Astrocyte (in vitro differentiated cells and primary cell): ENCODE data around the gene CCDC175. TPM values are rescaled to one million over a fixed set of nuclear protein-coding genes. Genes with fewer than 3 reads are reported as not detected.

ENCODE experiments used
- DNase-seq: peaks from one replicate; pipeline ENCODE4 v3.0.0-alpha.2; 2010; ENCODE audit warnings: low read depth
- FAIRE-seq: peaks from 2 replicates; lab custom pipeline; 2011; peaks lifted over from hg19 to GRCh38; lab: Jason Lieb, UNC
- H2AFZ ChIP-seq: 2 replicates; pipeline ENCODE4 v1.6.0; 2012; ENCODE audit warnings: low read depth, low read length, inconsistent platforms
- H3K27ac ChIP-seq: 2 replicates; pipeline ENCODE4 v1.5.1; 2011; ENCODE audit warnings: low read depth, low read length, inconsistent platforms
- H3K27me3 ChIP-seq: 2 replicates; pipeline ENCODE4 v1.6.0; 2011; ENCODE audit warnings: low read length, inconsistent platforms; ENCODE audit not compliant: insufficient read depth
- H3K36me3 ChIP-seq: 2 replicates; pipeline ENCODE4 v1.5.1; 2011; ENCODE audit warnings: low read length, inconsistent platforms; ENCODE audit not compliant: insufficient read depth
- H3K4me1 ChIP-seq: 2 replicates; pipeline ENCODE4 v1.5.1; 2011; ENCODE audit warnings: low read length, inconsistent platforms; ENCODE audit not compliant: insufficient read depth
- H3K4me2 ChIP-seq: 2 replicates; pipeline ENCODE4 v1.6.0; 2012; ENCODE audit warnings: low read length, inconsistent platforms
- H3K4me3 ChIP-seq: 2 replicates; pipeline ENCODE4 v1.5.1; 2011; ENCODE audit warnings: low read depth, mild to moderate bottlenecking, low read length, inconsistent platforms; ENCODE audit not compliant: insufficient read depth
- H3K79me2 ChIP-seq: 2 replicates; pipeline ENCODE4 v1.6.0; 2012; ENCODE audit warnings: mild to moderate bottlenecking, low read length, inconsistent platforms; ENCODE audit not compliant: insufficient read depth
- H3K9ac ChIP-seq: 2 replicates; pipeline ENCODE4 v1.6.0; 2012; ENCODE audit warnings: mild to moderate bottlenecking, low read length, inconsistent platforms
- H3K9me3 ChIP-seq: 2 replicates; pipeline ENCODE4 v1.5.1; 2012; ENCODE audit warnings: low read depth, mild to moderate bottlenecking, low read length, inconsistent platforms; ENCODE audit not compliant: insufficient read depth
- H4K20me1 ChIP-seq: 2 replicates; pipeline ENCODE4 v1.6.0; 2012; ENCODE audit warnings: low read length, inconsistent platforms; ENCODE audit not compliant: insufficient read depth
- H3K27ac Mint-ChIP-seq: one replicate; pipeline ENCODE4 v1.8.0; 2021; ENCODE audit warnings: mild to moderate bottlenecking, mixed read lengths; ENCODE audit not compliant: unreplicated experiment
- H3K27me3 Mint-ChIP-seq: one replicate; pipeline ENCODE4 v1.8.0; 2021; ENCODE audit warnings: low read depth, mixed read lengths; ENCODE audit not compliant: unreplicated experiment
- H3K36me3 Mint-ChIP-seq: one replicate; pipeline ENCODE4 v1.8.0; 2021; ENCODE audit warnings: low read depth, mixed read lengths; ENCODE audit not compliant: unreplicated experiment
- H3K4me1 Mint-ChIP-seq: one replicate; pipeline ENCODE4 v1.8.0; 2021; ENCODE audit warnings: low read depth, mixed read lengths; ENCODE audit not compliant: unreplicated experiment
- H3K4me3 Mint-ChIP-seq: one replicate; pipeline ENCODE4 v1.8.0; 2021; ENCODE audit warnings: mild to moderate bottlenecking, moderate library complexity, mixed read lengths; ENCODE audit not compliant: unreplicated experiment
- H3K9me3 Mint-ChIP-seq: one replicate; pipeline ENCODE4 v1.8.0; 2021; ENCODE audit warnings: mild to moderate bottlenecking, mixed read lengths; ENCODE audit not compliant: unreplicated experiment
- EZH2 ChIP-seq: IDR thresholded peaks from 2 replicates; pipeline ENCODE4 v1.6.1; 2012; ENCODE audit warnings: mild to moderate bottlenecking, low read length, inconsistent platforms; ENCODE audit not compliant: insufficient read depth
- total RNA-seq: library from RNA; stranded (reverse); gene quantifications from 2 replicates; pipeline ENCODE4 v1.2.1, GENCODE V29; 2021
- TF ChIP-seq, protein P1 (sequence below): IDR thresholded peaks from 2 replicates; pipeline ENCODE4 v1.5.1; 2011; ENCODE audit warnings: low read depth, mild to moderate bottlenecking, inconsistent platforms, low read length, moderate library complexity; ENCODE audit not compliant: insufficient read depth

The CCDC175 gene
- total RNA-seq, 1 donor from 2014 or later = not detected

DNA sequence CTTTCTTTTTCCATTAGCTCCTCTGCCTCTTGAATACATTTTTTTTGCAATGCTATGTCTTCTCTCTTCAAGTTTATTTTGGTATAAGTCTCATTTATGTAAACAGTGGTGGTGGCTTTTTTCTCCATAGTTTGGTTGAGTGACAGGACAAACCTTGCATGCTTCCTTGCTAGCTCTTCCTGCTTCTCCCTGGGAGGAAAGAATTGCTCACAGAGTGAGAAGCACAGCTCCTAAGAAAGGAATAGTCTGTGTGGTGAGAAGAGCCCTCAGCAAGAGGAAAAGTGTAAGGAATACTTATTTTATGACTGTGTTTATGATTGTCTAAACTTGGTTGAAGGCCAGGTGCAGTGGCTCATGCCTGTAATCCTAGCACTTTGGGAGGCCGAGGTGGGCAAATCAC, 11.5 kb downstream of the CCDC175 start:
- Histone ChIP-seq H3K27me3 (no peaks in the 10 kb centered on the region), H2AFZ (no peak overlapping the region), H3K4me3 (no peak overlapping the region), H3K4me2 (no peak overlapping the region), H3K79me2 (no peaks in the 10 kb centered on the region), H3K4me1 (no peaks in the 10 kb centered on the region), H3K27ac (no peak overlapping the region), H3K36me3 (no peaks in the 10 kb centered on the region), H4K20me1 (no peaks in the 10 kb centered on the region), H3K9me3 (no peaks in the 10 kb centered on the region), H3K9ac (no peak overlapping the region)
- Mint-ChIP-seq H3K4me1 (peaks cover 4% of the 10 kb centered on the region), H3K36me3 (no peaks in the 10 kb centered on the region), H3K27ac (no peak overlapping the region), H3K4me3 (no peak overlapping the region), H3K9me3 (no peaks in the 10 kb centered on the region), H3K27me3 (no peaks in the 10 kb centered on the region)
- peak; percentile 6 for DNase-seq
- no peak for TF ChIP-seq EZH2
- TF ChIP-seq, protein P1, sequence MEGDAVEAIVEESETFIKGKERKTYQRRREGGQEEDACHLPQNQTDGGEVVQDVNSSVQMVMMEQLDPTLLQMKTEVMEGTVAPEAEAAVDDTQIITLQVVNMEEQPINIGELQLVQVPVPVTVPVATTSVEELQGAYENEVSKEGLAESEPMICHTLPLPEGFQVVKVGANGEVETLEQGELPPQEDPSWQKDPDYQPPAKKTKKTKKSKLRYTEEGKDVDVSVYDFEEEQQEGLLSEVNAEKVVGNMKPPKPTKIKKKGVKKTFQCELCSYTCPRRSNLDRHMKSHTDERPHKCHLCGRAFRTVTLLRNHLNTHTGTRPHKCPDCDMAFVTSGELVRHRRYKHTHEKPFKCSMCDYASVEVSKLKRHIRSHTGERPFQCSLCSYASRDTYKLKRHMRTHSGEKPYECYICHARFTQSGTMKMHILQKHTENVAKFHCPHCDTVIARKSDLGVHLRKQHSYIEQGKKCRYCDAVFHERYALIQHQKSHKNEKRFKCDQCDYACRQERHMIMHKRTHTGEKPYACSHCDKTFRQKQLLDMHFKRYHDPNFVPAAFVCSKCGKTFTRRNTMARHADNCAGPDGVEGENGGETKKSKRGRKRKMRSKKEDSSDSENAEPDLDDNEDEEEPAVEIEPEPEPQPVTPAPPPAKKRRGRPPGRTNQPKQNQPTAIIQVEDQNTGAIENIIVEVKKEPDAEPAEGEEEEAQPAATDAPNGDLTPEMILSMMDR = no peak
- FAIRE-seq = no peak

DNA sequence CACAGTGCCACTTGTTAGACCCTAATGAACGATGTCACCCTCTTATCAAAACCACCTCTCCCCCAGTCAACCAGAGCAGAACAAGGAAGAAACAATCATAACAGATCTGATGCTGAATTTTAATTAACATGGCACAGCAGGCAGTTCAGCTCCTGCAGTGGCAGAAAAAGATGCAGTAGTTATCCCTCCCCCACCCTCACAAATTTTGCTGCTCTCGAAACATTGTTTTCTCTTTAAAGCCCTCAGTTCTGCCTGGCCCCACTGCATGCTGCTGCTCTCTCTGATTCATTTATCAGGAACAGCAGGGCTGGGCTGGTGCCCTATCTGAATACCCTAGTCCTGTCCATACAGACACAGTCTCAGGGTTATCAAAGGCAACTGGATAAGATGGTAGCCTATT, 12.2 kb downstream of the CCDC175 start:
- Histone ChIP-seq H3K36me3 (no peaks in the 10 kb centered on the region), H3K79me2 (no peaks in the 10 kb centered on the region), H3K9me3 (no peaks in the 10 kb centered on the region), H3K4me3 (no peak overlapping the region), H4K20me1 (no peaks in the 10 kb centered on the region), H3K27ac (no peak overlapping the region), H3K4me1 (no peaks in the 10 kb centered on the region), H3K4me2 (no peak overlapping the region), H2AFZ (no peak overlapping the region), H3K27me3 (no peaks in the 10 kb centered on the region), H3K9ac (no peak overlapping the region)
- no peaks in the 10 kb centered on the region for H3K9me3 Mint-ChIP-seq
- no peaks in the 10 kb centered on the region for H3K36me3 Mint-ChIP-seq
- peaks cover 4% of the 10 kb centered on the region for H3K4me1 Mint-ChIP-seq
- FAIRE-seq (no peak), DNase-seq (no peak)
- TF ChIP-seq, protein P1 = no peak
- no peak for TF ChIP-seq EZH2
- H3K4me3 Mint-ChIP-seq = no peak overlapping the region
- H3K27me3 Mint-ChIP-seq = no peaks in the 10 kb centered on the region
- no peak overlapping the region for H3K27ac Mint-ChIP-seq

DNA sequence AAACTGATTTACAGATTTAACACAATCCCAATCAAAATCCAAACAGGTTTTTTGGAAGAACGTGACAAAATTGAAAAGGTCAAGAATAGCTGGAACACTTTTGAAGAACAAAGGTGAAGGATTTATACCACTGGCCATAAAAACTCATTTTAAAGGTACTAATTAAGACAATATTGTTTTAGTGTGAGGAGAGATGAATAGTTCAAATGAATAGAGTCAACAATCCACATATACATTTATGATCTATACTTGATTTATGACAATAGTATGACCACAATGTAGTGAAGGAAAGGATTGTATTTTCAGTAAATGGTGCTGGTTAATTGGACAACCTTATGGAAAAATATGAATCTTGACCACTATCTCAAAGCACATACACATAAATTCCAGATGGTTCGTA, 29.3 kb downstream of the CCDC175 start:
- Histone ChIP-seq H3K27ac (no peak overlapping the region), H3K9me3 (no peaks in the 10 kb centered on the region), H3K4me2 (no peak overlapping the region), H2AFZ (no peak overlapping the region), H3K9ac (no peak overlapping the region), H3K4me3 (no peak overlapping the region), H3K27me3 (no peaks in the 10 kb centered on the region), H3K36me3 (no peaks in the 10 kb centered on the region), H4K20me1 (no peaks in the 10 kb centered on the region), H3K79me2 (no peaks in the 10 kb centered on the region), H3K4me1 (no peaks in the 10 kb centered on the region)
- Mint-ChIP-seq H3K27ac (no peak overlapping the region), H3K9me3 (peaks cover 3% of the 10 kb centered on the region), H3K36me3 (no peaks in the 10 kb centered on the region), H3K27me3 (no peaks in the 10 kb centered on the region), H3K4me3 (no peak overlapping the region), H3K4me1 (peaks cover 4% of the 10 kb centered on the region)
- no peak for TF ChIP-seq EZH2
- TF ChIP-seq, protein P1 = no peak
- DNase-seq (no peak), FAIRE-seq (no peak)
